OCI-LY1 (cell line): ENCODE results near the gene IGSF8.
A peak's percentile ranks its signal among the peaks of the same experiment; 100 is the strongest.

Source experiments
- H2AFZ ChIP-seq: fragments of 200-600 bp; sonication (generic), shearing (Covaris generic); 2 replicates; pipeline ENCODE4 v1.6.0; 2014; ENCODE audit warnings: antibody characterized with exemption, mild to moderate bottlenecking, low read length
- H3F3A ChIP-seq: fragments of 200-600 bp; sonication (generic), shearing (Covaris generic); 2 replicates; pipeline ENCODE4 v1.6.0; 2014; ENCODE audit warnings: mild to moderate bottlenecking, antibody characterized with exemption, low read length, moderate library complexity; ENCODE audit not compliant: insufficient read depth
- H3K27ac ChIP-seq: fragments of 200-600 bp; sonication (generic); 2 replicates; pipeline ENCODE4 v1.5.1; 2014; ENCODE audit warnings: low read length, mixed run types, mild to moderate bottlenecking, low read depth; ENCODE audit not compliant: poor library complexity, severe bottlenecking
- H3K27me3 ChIP-seq: fragments of 200-600 bp; sonication (generic); 2 replicates; pipeline ENCODE4 v1.6.0; 2014; ENCODE audit warnings: antibody characterized with exemption, mild to moderate bottlenecking, low read length, moderate library complexity; ENCODE audit not compliant: insufficient read depth
- H3K36me3 ChIP-seq: fragments of 200-600 bp; sonication (generic); 2 replicates; pipeline ENCODE4 v1.6.1; 2014; ENCODE audit warnings: mild to moderate bottlenecking, antibody characterized with exemption, low read length, moderate library complexity, mixed read lengths; ENCODE audit not compliant: insufficient read depth
- H3K4me1 ChIP-seq: fragments of 200-600 bp; sonication (generic); 2 replicates; pipeline ENCODE4 v1.5.1; 2014; ENCODE audit warnings: mild to moderate bottlenecking, low read length, moderate library complexity; ENCODE audit not compliant: insufficient read depth, severe bottlenecking
- H3K4me2 ChIP-seq: fragments of 200-600 bp; sonication (generic), shearing (Covaris generic); 2 replicates; pipeline ENCODE4 v1.6.1; 2014; ENCODE audit warnings: low read length
- H3K4me3 ChIP-seq: fragments of 200-600 bp; sonication (generic); 2 replicates; pipeline ENCODE4 v1.5.1; 2014; ENCODE audit warnings: low read length, low read depth, mild to moderate bottlenecking, mixed read lengths; ENCODE audit not compliant: poor library complexity, severe bottlenecking
- H3K79me2 ChIP-seq: fragments of 200-600 bp; shearing (Covaris generic); 2 replicates; pipeline ENCODE4 v1.6.1; 2016; ENCODE audit warnings: mixed run types, low read length, mixed read lengths; ENCODE audit not compliant: insufficient read depth
- H3K9ac ChIP-seq: fragments of 200-600 bp; sonication (generic), shearing (Covaris generic); 2 replicates; pipeline ENCODE4 v1.6.1; 2014; ENCODE audit warnings: mild to moderate bottlenecking, low read length, mixed read lengths
- H3K9me2 ChIP-seq: fragments of 200-600 bp; sonication (generic), shearing (Covaris generic); 2 replicates; pipeline ENCODE4 v1.6.1; 2014; ENCODE audit warnings: low read depth, mild to moderate bottlenecking, low read length, mixed read lengths
- H3K9me3 ChIP-seq: fragments of 200-600 bp; shearing (Covaris generic); 2 replicates; pipeline ENCODE4 v1.6.1; 2014; ENCODE audit warnings: low read length, mixed read lengths
- H4K20me1 ChIP-seq: fragments of 200-600 bp; sonication (generic), shearing (Covaris generic); 2 replicates; pipeline ENCODE4 v1.6.0; 2016; ENCODE audit warnings: mild to moderate bottlenecking, low read length; ENCODE audit not compliant: insufficient read depth
- CTCF ChIP-seq: fragments of 200-600 bp; sonication (generic), shearing (Covaris generic); IDR thresholded peaks from 2 replicates; pipeline ENCODE4 v1.5.1; 2017; ENCODE audit warnings: mild to moderate bottlenecking, antibody characterized with exemption, low read length, moderate library complexity, mixed read lengths
- EZH2 ChIP-seq: fragments of 200-600 bp; sonication (generic), shearing (Covaris generic); IDR thresholded peaks from 2 replicates; pipeline ENCODE4 v1.8.0; 2017; ENCODE audit warnings: borderline replicate concordance, mixed run types, mild to moderate bottlenecking, antibody characterized with exemption, low read length, moderate library complexity, mixed read lengths

Gene IGSF8

DNA sequence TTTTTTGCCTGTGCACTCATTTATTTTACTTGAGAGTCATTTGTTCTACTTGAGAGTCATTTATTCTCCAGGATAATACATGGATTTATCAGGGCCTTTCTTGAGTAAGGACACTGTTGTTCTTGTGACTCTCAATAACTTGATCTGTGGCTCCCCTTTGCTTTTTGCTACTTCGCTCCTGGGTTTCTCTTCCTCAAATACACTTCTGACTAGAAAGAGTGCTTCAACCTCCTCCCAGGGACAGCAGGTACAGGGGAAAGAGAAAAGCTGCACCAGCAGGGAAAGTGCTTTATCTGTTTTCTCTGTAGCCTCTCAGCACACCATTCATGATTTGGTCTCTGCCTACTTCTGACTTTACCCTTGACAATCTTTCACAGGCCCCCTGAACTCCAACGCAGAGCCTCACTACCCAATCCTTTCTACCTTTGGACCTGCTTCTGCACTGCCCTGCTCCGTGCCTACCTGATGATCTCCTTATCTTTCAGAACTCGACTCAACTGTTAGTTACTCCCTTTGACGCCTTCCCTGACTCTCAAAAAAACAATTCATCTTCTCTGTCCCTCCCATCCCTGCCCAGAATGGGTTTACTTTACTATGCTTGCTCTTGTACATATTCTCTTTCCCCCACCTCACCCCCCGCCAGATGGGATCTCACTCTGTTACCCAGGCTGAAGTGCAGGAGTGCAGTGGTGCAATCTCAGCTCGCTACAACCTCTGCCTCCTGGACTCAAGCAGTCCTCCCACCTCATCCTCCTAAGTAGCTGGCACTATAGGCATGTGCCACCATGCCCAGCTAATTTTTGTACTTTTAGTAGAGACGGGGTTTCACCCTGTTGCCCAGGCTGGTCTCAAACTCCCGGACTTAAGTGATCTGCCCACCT lies 51.1 kb downstream of the IGSF8 start:
- Histone ChIP-seq H2AFZ (no peak overlapping the region; the same call in 1 of the 2 replicates), H3K27me3 (no peaks in the 10 kb centered on the region; the same call in 1 of the 2 replicates), H4K20me1 (no peaks in the 10 kb centered on the region), H3F3A (no peaks in the 10 kb centered on the region), H3K4me2 (peak overlapping the region; percentile 48), H3K4me3 (peak overlapping the region; percentile 21), H3K4me1 (peaks cover 8% of the 10 kb centered on the region), H3K36me3 (no peaks in the 10 kb centered on the region), H3K9ac (no peak overlapping the region), H3K79me2 (no peaks in the 10 kb centered on the region), H3K9me3 (no peaks in the 10 kb centered on the region), H3K27ac (no peak overlapping the region), H3K9me2 (no peaks in the 10 kb centered on the region)
- TF ChIP-seq CTCF (no peak), EZH2 (no peak)

GRCh38 chr1:160046494-160047110 lies 51.8 kb downstream of the IGSF8 start:
- Histone ChIP-seq H3K36me3 (no peaks in the 10 kb centered on the region), H2AFZ (no peak overlapping the region; the same call in 1 of the 2 replicates), H3K4me1 (peaks cover 8% of the 10 kb centered on the region)

GRCh38 chr1:160045653-160046052 lies 52.8 kb downstream of the IGSF8 start:
- Histone ChIP-seq H3K36me3 (no peaks in the 10 kb centered on the region), H4K20me1 (no peaks in the 10 kb centered on the region), H3K4me3 (no peak overlapping the region), H3K9me3 (no peaks in the 10 kb centered on the region), H3K79me2 (no peaks in the 10 kb centered on the region), H3K27me3 (no peaks in the 10 kb centered on the region), H3K9ac (no peak overlapping the region), H3F3A (no peaks in the 10 kb centered on the region), H3K4me2 (no peak overlapping the region), H3K4me1 (peaks cover 8% of the 10 kb centered on the region), H3K9me2 (no peaks in the 10 kb centered on the region), H3K27ac (no peak overlapping the region), H2AFZ (no peak overlapping the region)
- TF ChIP-seq EZH2 (no peak), CTCF (no peak)

More at GRCh38 chr1:160046494-160047110, 51.8 kb downstream of the IGSF8 start:
- Histone ChIP-seq H3F3A (no peaks in the 10 kb centered on the region), H4K20me1 (no peaks in the 10 kb centered on the region), H3K79me2 (no peaks in the 10 kb centered on the region), H3K27ac (no peak overlapping the region), H3K4me3 (peak overlapping the region; percentile 21), H3K9me2 (no peaks in the 10 kb centered on the region), H3K27me3 (no peaks in the 10 kb centered on the region; the same call in 1 of the 2 replicates), H3K9ac (no peak overlapping the region), H3K4me2 (peak overlapping the region; percentile 48), H3K9me3 (no peaks in the 10 kb centered on the region)
- TF ChIP-seq EZH2, result no peak
- peak; percentile 85 for TF ChIP-seq CTCF
